Tibial artery (tissue), 4 donors: ENCODE data around the gene PRKAG2.
"Not testable (repeated sequence)": the region's sequence is repeated elsewhere in the genome, so short reads cannot be mapped to it uniquely, and the experiment has no call there.

Experiments
- DNase-seq, 2 donors: peaks; one replicate each; pipeline ENCODE4 v3.0.0-alpha.2; 2019
- H3K27ac ChIP-seq, 2 donors: fragments of 200-600 bp; sonication (generic) in 1 of 2; 1 replicate in 1 of 2; 2 replicates in 1 of 2; pipeline ENCODE4 v1.5.1; 2018 to 2019; ENCODE audit warnings: mild to moderate bottlenecking in 1 of 2
- H3K27me3 ChIP-seq, 2 donors: fragments of 200-600 bp; sonication (generic) in 1 of 2; one replicate each; pipeline versions ENCODE4 v1.5.1 to v1.6.0; 2016 to 2019
- H3K36me3 ChIP-seq, 3 donors: fragments of 200-600 bp; sonication (generic) in 2 of 3; one replicate each; pipeline ENCODE4 v1.5.1; 2016 to 2019; ENCODE audit warnings: mild to moderate bottlenecking in 2 of 3
- H3K4me1 ChIP-seq, 4 donors: fragments of 200-600 bp; sonication (generic) in 2 of 4; 1 replicate in 3 of 4; 2 replicates in 1 of 4; pipeline ENCODE4 v1.5.1; 2016 to 2019
- H3K4me3 ChIP-seq, 2 donors: fragments of 200-600 bp; sonication (generic) in 1 of 2; 1 replicate in 1 of 2; 2 replicates in 1 of 2; pipeline ENCODE4 v1.5.1; 2018 to 2019; ENCODE audit warnings: mild to moderate bottlenecking in 2 of 2
- H3K9me3 ChIP-seq, 3 donors: fragments of 200-600 bp; sonication (generic) in 1 of 3; one replicate each; pipeline ENCODE4 v1.5.1; 2016 to 2019
- intact Hi-C: fragments of 100-400 bp; cut with DNase I; formaldehyde crosslinking; loops from one replicate; pipeline ENCODE4 v1.15.0; 2023; ENCODE audit warnings: low total_unique reads
- TF ChIP-seq, protein P1 (sequence below), 2 experiments: fragments of 200-600 bp in 1 of 2; fragments of 450-650 bp in 1 of 2; IDR thresholded peaks; one replicate each; pipeline ENCODE4 v1.5.1; 2017 to 2019; ENCODE audit warnings: antibody characterized with exemption in 2 of 2, mild to moderate bottlenecking in 1 of 2, moderate library complexity in 1 of 2

The PRKAG2 gene

DNA sequence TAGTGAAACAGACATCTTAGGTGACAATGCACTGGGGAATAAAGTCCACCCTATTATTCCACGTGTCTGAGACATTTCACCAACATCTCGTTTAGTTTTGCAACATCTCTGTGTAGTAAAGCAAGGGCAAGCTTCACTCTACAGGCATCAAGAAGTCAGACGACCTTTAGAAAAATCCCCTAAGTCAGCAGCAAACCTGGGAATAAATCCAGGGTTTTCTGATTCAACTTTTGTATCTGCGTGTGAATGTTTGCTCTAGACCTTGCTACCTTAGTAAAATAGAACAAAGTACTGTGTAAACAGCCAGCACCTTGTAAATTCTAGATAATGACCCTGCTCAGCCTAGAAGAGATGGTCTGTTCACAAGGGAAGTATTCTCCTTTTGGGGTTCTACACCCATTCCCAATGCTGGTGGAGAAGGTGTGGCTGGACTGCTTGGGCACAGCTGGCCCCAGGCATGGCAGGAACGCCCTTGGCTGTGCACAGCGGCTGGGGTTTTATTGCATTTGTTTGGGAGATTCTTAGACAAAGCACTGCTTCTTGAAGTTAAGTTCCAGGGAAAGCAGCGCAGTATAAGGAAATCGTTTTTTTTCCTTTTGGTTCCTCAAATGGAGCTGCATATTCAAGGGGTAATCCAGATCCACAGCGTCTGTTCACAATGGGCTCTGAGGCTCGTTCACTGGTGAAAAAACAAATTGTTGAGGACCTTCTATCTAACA is 41.0 kb upstream of the PRKAG2 start:
- Histone ChIP-seq H3K4me1 (no peaks in the 10 kb centered on the region), H3K4me3 (no peak overlapping the region), H3K9me3 (peaks cover 0 to 11% (median 10%) of the 10 kb centered on the region in 3 donors), H3K27me3 (peaks cover 0 to 6% of the 10 kb centered on the region in 2 donors), H3K36me3 (no peaks in the 10 kb centered on the region), H3K27ac (no peak overlapping the region)
- intact Hi-C loops: no loop called here
- TF ChIP-seq, protein P1, sequence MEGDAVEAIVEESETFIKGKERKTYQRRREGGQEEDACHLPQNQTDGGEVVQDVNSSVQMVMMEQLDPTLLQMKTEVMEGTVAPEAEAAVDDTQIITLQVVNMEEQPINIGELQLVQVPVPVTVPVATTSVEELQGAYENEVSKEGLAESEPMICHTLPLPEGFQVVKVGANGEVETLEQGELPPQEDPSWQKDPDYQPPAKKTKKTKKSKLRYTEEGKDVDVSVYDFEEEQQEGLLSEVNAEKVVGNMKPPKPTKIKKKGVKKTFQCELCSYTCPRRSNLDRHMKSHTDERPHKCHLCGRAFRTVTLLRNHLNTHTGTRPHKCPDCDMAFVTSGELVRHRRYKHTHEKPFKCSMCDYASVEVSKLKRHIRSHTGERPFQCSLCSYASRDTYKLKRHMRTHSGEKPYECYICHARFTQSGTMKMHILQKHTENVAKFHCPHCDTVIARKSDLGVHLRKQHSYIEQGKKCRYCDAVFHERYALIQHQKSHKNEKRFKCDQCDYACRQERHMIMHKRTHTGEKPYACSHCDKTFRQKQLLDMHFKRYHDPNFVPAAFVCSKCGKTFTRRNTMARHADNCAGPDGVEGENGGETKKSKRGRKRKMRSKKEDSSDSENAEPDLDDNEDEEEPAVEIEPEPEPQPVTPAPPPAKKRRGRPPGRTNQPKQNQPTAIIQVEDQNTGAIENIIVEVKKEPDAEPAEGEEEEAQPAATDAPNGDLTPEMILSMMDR (IDR thresholded peaks at IDR 0.05): no peak
- DNase-seq: peak in 1 of 2 donors; percentile 56

DNA sequence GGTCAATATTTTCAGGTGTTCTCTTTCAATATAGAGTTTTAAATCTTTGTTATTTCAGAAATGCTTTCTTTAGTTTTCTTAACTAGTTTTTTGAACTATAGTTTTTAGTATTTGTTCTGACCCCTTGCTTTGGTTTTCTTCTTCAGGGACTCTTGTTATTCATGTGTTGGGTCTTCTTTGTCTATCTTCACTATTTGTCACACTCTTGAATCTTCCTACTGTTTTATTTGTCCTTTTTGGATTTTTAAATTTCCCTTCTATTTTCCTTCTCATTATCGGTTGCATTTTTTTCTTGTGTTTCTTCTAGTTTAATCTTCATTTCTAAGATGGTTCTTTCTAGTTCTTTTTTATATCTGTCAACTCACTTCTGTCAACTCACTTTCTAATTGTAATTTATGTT is 37.1 kb upstream of the PRKAG2 start:
- Histone ChIP-seq H3K36me3 (no peaks in the 10 kb centered on the region), H3K4me3 (no peak overlapping the region), H3K4me1 (no peaks in the 10 kb centered on the region), H3K27me3 (peaks cover 0 to 3% of the 10 kb centered on the region in 2 donors), H3K9me3 (peaks cover 0 to 11% (median 10%) of the 10 kb centered on the region in 3 donors), H3K27ac (no peak overlapping the region)
- no peak for DNase-seq
- TF ChIP-seq, protein P1 (IDR thresholded peaks at IDR 0.05): no peak
- intact Hi-C loops: no loop called here

- H3K9me3 ChIP-seq: peaks cover 0 to 11% (median 10%) of the 10 kb centered on the region in 3 donors
- H3K36me3 ChIP-seq, intact Hi-C loops, H3K27me3 ChIP-seq, H3K4me3 ChIP-seq, H3K4me1 ChIP-seq, H3K27ac ChIP-seq: not testable (repeated sequence)
- peak in 1 of 2 donors; percentile 11 for DNase-seq
Measured at GRCh38 chr7:151910655-151911054, 33.7 kb upstream of the PRKAG2 start.

DNA sequence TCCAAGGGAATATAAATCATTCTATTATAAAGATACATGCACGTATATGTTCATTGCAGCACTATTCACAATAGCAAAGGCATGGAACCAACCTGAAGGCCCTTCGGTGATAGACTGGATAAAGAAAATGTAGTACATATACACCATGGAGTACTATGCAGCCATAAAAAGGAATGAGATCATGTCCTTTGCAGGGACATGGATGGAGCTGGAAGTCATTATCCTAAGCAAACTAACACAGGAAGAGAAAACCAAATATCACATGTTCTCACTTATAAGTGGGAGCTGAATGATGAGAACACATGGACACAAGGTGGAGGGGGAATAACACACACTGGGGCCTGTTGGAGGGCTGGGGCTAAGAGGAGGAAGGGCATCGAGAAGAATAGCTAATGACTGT is 30.2 kb upstream of the PRKAG2 start:
- H3K36me3 ChIP-seq, H3K27ac ChIP-seq, DNase-seq, H3K4me3 ChIP-seq, H3K9me3 ChIP-seq, H3K4me1 ChIP-seq, intact Hi-C loops: not testable (repeated sequence)
- peaks cover 0 to 32% of the 10 kb centered on the region in 2 donors for H3K27me3 ChIP-seq

- H3K4me1 ChIP-seq: no peaks in the 10 kb centered on the region
- no peak overlapping the region for H3K27ac ChIP-seq
- intact Hi-C loops: no loop called here
- TF ChIP-seq, protein P1 (IDR thresholded peaks at IDR 0.05): no peak
- DNase-seq: peak in 1 of 2 donors; percentile 7
- H3K36me3 ChIP-seq: no peaks in the 10 kb centered on the region
- no peak overlapping the region for H3K4me3 ChIP-seq
- H3K9me3 ChIP-seq: no peaks in the 10 kb centered on the region
- peaks cover 0 to 43% of the 10 kb centered on the region in 2 donors for H3K27me3 ChIP-seq
Measured at GRCh38 chr7:151905766-151906165, 28.9 kb upstream of the PRKAG2 start.

- Histone ChIP-seq H3K9me3 (no peaks in the 10 kb centered on the region), H3K4me1 (no peaks in the 10 kb centered on the region), H3K27ac (no peak overlapping the region), H3K36me3 (no peaks in the 10 kb centered on the region), H3K27me3 (peaks cover 0 to 47% of the 10 kb centered on the region in 2 donors), H3K4me3 (no peak overlapping the region)
- TF ChIP-seq, protein P1 (IDR thresholded peaks at IDR 0.05): no peak
- intact Hi-C loops: no loop called here
- peak in 1 of 2 donors; percentile 11 for DNase-seq
Measured at GRCh38 chr7:151905353-151905752, 28.4 kb upstream of the PRKAG2 start.
